ENCODE results near the gene GPX7. TPM values are rescaled to one million over a fixed set of nuclear protein-coding genes. Genes with fewer than 3 reads are reported as not detected.

The GPX7 gene
- total RNA-seq, 4 donors from 2014 or later: 10.3 to 19.2 (median 17.0) TPM

DNA sequence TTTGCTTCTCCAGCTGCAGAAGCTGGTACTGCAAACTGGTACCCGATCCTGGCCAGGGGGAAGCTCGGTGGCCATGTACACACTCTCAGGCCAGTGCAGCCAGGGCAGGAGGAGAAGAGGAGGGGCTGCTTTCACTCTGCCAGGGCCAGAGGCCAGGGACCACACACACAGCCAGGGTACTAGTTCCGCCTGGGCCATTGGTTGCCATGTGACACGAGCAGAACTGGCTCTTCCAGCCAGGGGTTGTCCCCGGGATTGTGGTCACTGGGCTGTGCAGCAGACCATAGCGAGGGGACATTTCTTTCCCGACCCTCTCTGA lies 27.1 kb downstream of the GPX7 start:
- TF ChIP-seq, protein P1, sequence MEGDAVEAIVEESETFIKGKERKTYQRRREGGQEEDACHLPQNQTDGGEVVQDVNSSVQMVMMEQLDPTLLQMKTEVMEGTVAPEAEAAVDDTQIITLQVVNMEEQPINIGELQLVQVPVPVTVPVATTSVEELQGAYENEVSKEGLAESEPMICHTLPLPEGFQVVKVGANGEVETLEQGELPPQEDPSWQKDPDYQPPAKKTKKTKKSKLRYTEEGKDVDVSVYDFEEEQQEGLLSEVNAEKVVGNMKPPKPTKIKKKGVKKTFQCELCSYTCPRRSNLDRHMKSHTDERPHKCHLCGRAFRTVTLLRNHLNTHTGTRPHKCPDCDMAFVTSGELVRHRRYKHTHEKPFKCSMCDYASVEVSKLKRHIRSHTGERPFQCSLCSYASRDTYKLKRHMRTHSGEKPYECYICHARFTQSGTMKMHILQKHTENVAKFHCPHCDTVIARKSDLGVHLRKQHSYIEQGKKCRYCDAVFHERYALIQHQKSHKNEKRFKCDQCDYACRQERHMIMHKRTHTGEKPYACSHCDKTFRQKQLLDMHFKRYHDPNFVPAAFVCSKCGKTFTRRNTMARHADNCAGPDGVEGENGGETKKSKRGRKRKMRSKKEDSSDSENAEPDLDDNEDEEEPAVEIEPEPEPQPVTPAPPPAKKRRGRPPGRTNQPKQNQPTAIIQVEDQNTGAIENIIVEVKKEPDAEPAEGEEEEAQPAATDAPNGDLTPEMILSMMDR (IDR thresholded peaks at IDR 0.05; ENCODE audit: low read depth): no peak

DNA sequence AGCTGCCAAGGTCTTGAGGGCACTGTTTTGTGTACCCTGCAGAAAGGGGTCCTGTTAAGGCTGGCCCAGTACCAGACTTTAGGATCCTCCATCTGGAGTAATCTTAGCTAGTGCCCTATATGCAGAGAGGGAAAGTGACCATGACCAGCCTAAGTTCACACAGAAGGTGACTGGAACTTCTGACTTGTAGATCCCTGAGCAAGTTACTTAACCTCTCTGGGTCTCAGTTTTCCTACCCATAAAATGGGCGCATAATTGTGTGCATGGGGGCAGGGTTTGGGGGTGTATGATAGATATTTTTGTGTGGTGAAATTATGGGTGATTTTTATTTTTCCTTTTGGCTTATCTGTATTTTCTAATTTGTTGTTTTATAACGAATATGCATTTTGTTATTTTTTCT lies 27.5 kb downstream of the GPX7 start:
- TF ChIP-seq, protein P1 (IDR thresholded peaks at IDR 0.05; ENCODE audit: low read depth): no peak

DNA sequence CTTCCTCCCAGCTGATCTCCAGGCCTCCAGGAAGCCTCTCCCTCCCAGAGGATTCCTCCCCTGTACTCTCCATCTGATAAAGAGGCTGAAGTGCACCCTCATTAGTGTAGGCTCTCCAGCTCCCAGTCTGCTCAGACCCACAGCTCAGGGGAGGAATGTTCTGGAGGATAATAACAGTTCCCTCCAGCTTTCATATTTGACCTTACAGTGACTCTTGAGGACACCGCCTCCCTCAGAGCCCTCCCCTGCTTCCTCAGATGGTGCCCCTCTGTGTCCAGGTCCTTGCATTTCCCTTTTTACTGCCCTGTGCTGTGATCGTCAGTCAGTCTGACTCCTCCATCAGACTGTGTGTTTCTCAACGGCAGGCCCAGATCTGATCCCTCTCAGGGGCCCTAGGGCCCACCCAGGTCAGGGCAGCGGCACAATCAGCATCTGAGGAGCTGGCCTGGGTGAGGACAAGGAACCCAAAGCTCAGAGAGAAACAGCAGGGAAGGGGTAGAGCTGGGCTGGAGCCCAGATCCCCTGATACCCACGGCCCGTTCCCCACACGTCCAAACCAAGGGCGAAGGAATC lies 29.7 kb downstream of the GPX7 start:
- TF ChIP-seq, protein P1 (IDR thresholded peaks at IDR 0.05; ENCODE audit: low read depth): no peak

DNA sequence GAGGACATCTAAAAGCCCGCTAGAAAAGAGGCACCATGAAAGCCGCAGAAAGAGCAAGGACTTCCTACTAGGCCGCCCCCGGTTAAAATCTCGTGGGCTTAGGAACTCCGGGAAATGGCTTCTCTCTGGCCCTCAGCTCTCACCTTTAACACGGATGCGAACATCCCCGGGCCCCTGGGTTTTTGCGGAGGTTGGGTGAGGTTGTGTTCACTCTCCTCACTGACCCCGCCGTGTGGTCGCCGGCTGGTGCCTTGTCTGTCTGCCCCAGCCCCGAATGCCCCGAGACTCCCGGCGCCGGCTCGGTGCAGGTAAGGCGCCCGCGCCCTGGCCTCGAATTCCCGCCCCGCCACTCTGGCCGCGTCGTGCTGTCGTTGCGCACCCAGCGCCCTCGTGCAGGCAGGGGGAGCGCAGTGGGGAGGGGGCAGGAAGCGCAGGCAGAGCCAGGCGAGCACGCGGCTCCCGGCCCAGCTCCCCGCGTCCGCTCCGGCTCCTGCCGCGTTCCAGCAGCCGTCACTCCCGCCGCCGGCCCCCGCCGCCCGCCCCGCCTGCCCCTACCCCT lies 30.6 kb downstream of the GPX7 start, which contains the start of gene SHISAL2A:
SHISAL2A (plus strand) TSS at position 437 of the 559 bp plus-strand sequence. CDS start 326 bp downstream, outside the sequence.
- TF ChIP-seq, protein P1 (IDR thresholded peaks at IDR 0.05; ENCODE audit: low read depth): no peak

DNA sequence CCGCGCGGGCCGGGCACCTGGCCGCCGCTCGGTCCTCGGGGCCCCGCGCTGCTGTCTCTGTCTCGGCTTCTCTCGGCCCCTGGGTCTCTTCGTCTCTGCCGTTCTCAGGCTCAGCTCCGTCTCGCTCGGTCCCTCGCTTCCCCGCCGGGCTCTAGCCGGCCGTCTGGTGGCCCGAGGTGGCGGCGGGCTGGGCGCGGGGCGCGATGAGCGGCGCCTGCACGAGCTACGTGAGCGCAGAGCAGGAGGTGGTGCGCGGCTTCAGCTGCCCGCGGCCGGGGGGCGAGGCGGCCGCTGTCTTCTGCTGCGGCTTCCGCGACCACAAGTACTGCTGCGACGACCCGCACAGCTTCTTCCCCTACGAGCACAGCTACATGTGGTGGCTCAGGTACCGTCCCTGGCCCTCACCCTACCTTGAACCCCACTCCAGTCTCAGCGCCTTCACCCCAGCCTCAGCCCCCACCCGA lies 31.2 kb downstream of the GPX7 start:
- TF ChIP-seq, protein P1 (IDR thresholded peaks at IDR 0.05; ENCODE audit: low read depth): no peak

DNA sequence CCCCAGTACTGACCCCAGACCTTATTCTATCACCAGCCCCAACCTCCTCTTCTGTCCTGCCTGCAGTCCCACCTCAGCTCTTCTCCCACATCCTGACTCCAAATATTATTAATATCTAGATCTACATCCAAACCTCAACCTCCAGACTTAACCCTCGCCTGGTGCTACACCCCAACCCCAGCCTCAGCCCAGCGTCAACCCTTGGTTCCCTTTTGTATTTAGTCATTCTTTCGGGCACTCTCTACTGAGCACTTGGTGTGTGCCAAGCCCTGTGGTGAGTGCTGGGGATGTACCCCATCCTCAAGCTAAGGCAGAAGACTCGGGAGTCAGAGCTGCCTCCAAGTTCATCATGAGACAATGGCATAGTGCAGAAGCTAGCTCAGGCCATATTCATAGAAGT lies 31.9 kb downstream of the GPX7 start:
- TF ChIP-seq, protein P1 (IDR thresholded peaks at IDR 0.05; ENCODE audit: low read depth): no peak

DNA sequence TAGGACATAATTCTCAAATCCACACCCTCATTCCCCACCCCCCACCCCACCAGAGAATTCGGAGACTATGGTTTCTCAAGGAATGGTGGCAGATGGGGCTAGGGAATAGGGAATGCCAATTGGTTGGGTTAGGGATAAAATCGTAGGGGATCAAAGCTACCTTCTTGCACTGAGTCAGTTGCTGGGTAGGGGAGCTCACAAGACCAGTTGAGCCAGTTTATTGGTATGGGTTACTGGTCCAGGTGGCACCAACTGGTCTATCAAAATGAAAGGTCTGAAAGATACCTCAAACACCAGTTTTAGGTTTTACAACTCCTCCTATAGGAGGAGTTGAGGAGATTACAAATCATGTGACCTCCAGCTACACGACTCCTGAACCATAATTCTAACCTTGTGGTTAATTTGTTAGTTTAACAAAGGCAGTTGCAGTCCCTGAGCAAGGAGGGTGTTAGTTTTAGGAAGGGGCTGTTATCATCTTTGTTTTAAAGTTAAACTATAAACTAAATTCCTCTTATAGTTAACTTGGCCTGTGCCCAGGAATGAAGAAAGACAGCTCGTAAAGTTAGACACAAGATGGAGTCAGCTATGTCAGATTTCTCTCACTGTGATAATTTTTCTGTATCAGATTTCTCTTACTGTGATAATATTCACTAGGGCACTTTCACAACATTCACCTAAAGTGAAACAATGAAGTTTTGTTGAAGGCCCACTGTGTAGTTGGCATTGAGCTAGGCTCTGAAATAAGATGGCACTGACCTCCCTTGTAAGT lies 33.3 kb downstream of the GPX7 start:
- TF ChIP-seq, protein P1 (IDR thresholded peaks at IDR 0.05; ENCODE audit: low read depth): no peak
